H1 (cell line): ENCODE measurements around the gene GNG12. TPM values are rescaled to one million over a fixed set of nuclear protein-coding genes. Genes with fewer than 3 reads are reported as not detected.

Experiments used
- CTCF ChIA-PET: fragments of 300-600 bp; sonication (Branson Sonifier 250); formaldehyde crosslinking; loops from one replicate; lab custom pipeline; 2021; ENCODE audit not compliant: partially characterized antibody; lab: Charles Lee
- POLR2A ChIA-PET: fragments of 300-600 bp; sonication (Branson Sonifier 250); formaldehyde crosslinking; loops from one replicate; lab custom pipeline; 2021; ENCODE audit warnings: inconsistent platforms; ENCODE audit not compliant: partially characterized antibody; lab: Charles Lee
- DNase-seq, 2 experiments: peaks; one replicate each; pipeline versions ENCODE4 v3.0.0 to v3.0.0-alpha.2; 2010 to 2022; ENCODE audit warnings: low spot score in 2 of 2, low read depth in 1 of 2, mixed read lengths in 1 of 2
- FAIRE-seq: peaks from 2 replicates; lab custom pipeline; 2011; peaks lifted over from hg19 to GRCh38; lab: Jason Lieb, UNC
- H2AFZ ChIP-seq: 2 replicates; pipeline ENCODE4 v1.8.1; 2012; ENCODE audit warnings: low read length, inconsistent platforms
- H2AK5ac ChIP-seq: 2 replicates; pipeline ENCODE4 v1.6.1; 2013; ENCODE audit warnings: low read depth, low read length
- H2BK120ac ChIP-seq: replicated peaks from 2 replicates; pipeline ENCODE3; 2013; ENCODE audit warnings: low read depth, low read length, inconsistent platforms
- H2BK12ac ChIP-seq: 2 replicates; pipeline ENCODE4 v1.6.1; 2013; ENCODE audit warnings: low read depth, low read length
- H2BK15ac ChIP-seq: 2 replicates; pipeline ENCODE4 v1.6.1; 2013; ENCODE audit warnings: low read length
- H2BK20ac ChIP-seq: 2 replicates; pipeline ENCODE4 v1.6.1; 2013; ENCODE audit warnings: low read length
- H2BK5ac ChIP-seq: 2 replicates; pipeline ENCODE4 v1.6.1; 2013; ENCODE audit warnings: low read depth, low read length
- H3K14ac ChIP-seq: 2 replicates; pipeline ENCODE4 v1.6.1; 2013; ENCODE audit warnings: inconsistent platforms; ENCODE audit not compliant: insufficient read length
- H3K18ac ChIP-seq: 2 replicates; pipeline ENCODE4 v1.6.1; 2013; ENCODE audit warnings: low read length; ENCODE audit errors: extremely low read depth
- H3K23ac ChIP-seq: 2 replicates; pipeline ENCODE4 v1.6.1; 2013; ENCODE audit warnings: inconsistent platforms; ENCODE audit not compliant: insufficient read length
- H3K23me2 ChIP-seq: 2 replicates; pipeline ENCODE4 v1.6.1; 2013; ENCODE audit warnings: low read depth, low read length
- H3K27ac ChIP-seq: 2 replicates; pipeline ENCODE4 v1.6.1; 2011; ENCODE audit warnings: low read depth, low read length, inconsistent platforms
- H3K27me3 ChIP-seq, 4 experiments: replicated peaks in 1 of 4; 1 replicate in 1 of 4; 2 replicates in 3 of 4; pipeline versions ENCODE4 v1.6.1 to v1.8.1; 2011 to 2013; ENCODE audit warnings: low read length in 3 of 4, mild to moderate bottlenecking in 3 of 4, inconsistent platforms in 2 of 4, mixed read lengths in 2 of 4, moderate library complexity in 1 of 4; ENCODE audit not compliant: control insufficient read depth in 3 of 4, insufficient read depth in 3 of 4; ENCODE audit errors: extremely low read depth in 1 of 4
- H3K36me3 ChIP-seq, 4 experiments: 2 replicates each; pipeline versions ENCODE4 v1.6.1 to v1.8.1; 2011 to 2013; ENCODE audit warnings: mild to moderate bottlenecking in 4 of 4, low read length in 3 of 4, moderate library complexity in 2 of 4, control low read depth in 1 of 4, inconsistent platforms in 1 of 4; ENCODE audit not compliant: insufficient read depth in 4 of 4, control insufficient read depth in 2 of 4
- H3K4ac ChIP-seq: replicated peaks from 2 replicates; pipeline ENCODE3; 2013; ENCODE audit warnings: low read length, low read depth, mixed read lengths, inconsistent platforms; ENCODE audit not compliant: insufficient read length
- H3K4me1 ChIP-seq, 4 experiments: replicated peaks in 1 of 4; 1 replicate in 1 of 4; 2 replicates in 3 of 4; pipeline versions ENCODE4 v1.6.1 to v1.8.1; 2011 to 2013; ENCODE audit warnings: low read length in 3 of 4, inconsistent platforms in 2 of 4, mixed read lengths in 1 of 4; ENCODE audit not compliant: insufficient read depth in 4 of 4, control insufficient read depth in 3 of 4
- H3K4me2 ChIP-seq, 2 experiments: 2 replicates each; pipeline versions ENCODE4 v1.6.1 to v1.8.1; 2011 to 2013; ENCODE audit warnings: low read depth in 2 of 2, low read length in 2 of 2, control low read depth in 1 of 2, inconsistent platforms in 1 of 2, mild to moderate bottlenecking in 1 of 2; ENCODE audit not compliant: insufficient read depth in 1 of 2
- H3K4me3 ChIP-seq, 4 experiments: fragments of 200-600, 300-600 bp in 1 of 4; sonication (generic), shearing (Covaris generic), sonication (Bioruptor Twin) in 1 of 4; 2 replicates each; pipeline versions ENCODE4 v1.5.1 to v1.8.1; 2011 to 2016; ENCODE audit warnings: low read length in 4 of 4, low read depth in 3 of 4, control low read depth in 2 of 4, inconsistent platforms in 2 of 4, mild to moderate bottlenecking in 2 of 4, mixed read lengths in 1 of 4, moderate library complexity in 1 of 4; ENCODE audit not compliant: insufficient read depth in 2 of 4; ENCODE audit errors: extremely low read depth in 1 of 4
- H3K56ac ChIP-seq: replicated peaks from 2 replicates; pipeline ENCODE3; 2013; ENCODE audit warnings: low read depth, mild to moderate bottlenecking, mixed read lengths, low read length, inconsistent platforms; ENCODE audit not compliant: insufficient read length
- H3K79me1 ChIP-seq: 2 replicates; pipeline ENCODE4 v1.6.1; 2013; ENCODE audit warnings: low read depth, low read length, control low read depth
- H3K79me2 ChIP-seq, 2 experiments: 2 replicates each; pipeline versions ENCODE4 v1.6.1 to v1.8.1; 2012 to 2013; ENCODE audit warnings: low read length in 2 of 2, mild to moderate bottlenecking in 2 of 2, inconsistent platforms in 1 of 2; ENCODE audit not compliant: insufficient read depth in 2 of 2, control insufficient read depth in 1 of 2
- H3K9ac ChIP-seq, 4 experiments: replicated peaks in 1 of 4; 1 replicate in 1 of 4; 2 replicates in 3 of 4; pipeline versions ENCODE4 v1.6.1 to v1.8.1; 2011 to 2013; ENCODE audit warnings: low read depth in 3 of 4, low read length in 3 of 4, control low read depth in 2 of 4, mild to moderate bottlenecking in 2 of 4, moderate library complexity in 2 of 4, inconsistent platforms in 1 of 4; ENCODE audit errors: extremely low read depth in 1 of 4
- H3K9me3 ChIP-seq, 2 experiments: 2 replicates each; pipeline versions ENCODE4 v1.6.1 to v1.8.1; 2012 to 2013; ENCODE audit warnings: mild to moderate bottlenecking in 2 of 2, moderate library complexity in 2 of 2, control low read depth in 1 of 2, inconsistent platforms in 1 of 2, low read depth in 1 of 2, low read length in 1 of 2, mixed read lengths in 1 of 2; ENCODE audit not compliant: insufficient read depth in 2 of 2
- H4K20me1 ChIP-seq, 2 experiments: replicated peaks in 1 of 2; 2 replicates each; pipeline versions ENCODE3 to v1.8.1; 2011 to 2013; ENCODE audit warnings: inconsistent platforms in 2 of 2, low read length in 2 of 2, mild to moderate bottlenecking in 1 of 2; ENCODE audit not compliant: insufficient read depth in 2 of 2, control insufficient read depth in 1 of 2
- H4K5ac ChIP-seq: 2 replicates; pipeline ENCODE4 v1.6.1; 2013; ENCODE audit warnings: low read length, low read depth, mixed read lengths, inconsistent platforms; ENCODE audit not compliant: insufficient read length
- H4K8ac ChIP-seq: 2 replicates; pipeline ENCODE4 v1.8.0; 2013; ENCODE audit warnings: mild to moderate bottlenecking, moderate library complexity, low read length, inconsistent platforms; ENCODE audit not compliant: insufficient read depth; ENCODE audit errors: extremely low read depth
- H4K91ac ChIP-seq: replicated peaks from 2 replicates; pipeline ENCODE3; 2013; ENCODE audit warnings: low read length, mixed read lengths, inconsistent platforms; ENCODE audit not compliant: insufficient read length
- KDM5A ChIP-seq: fragments of 200-600 bp; IDR thresholded peaks from 2 replicates; pipeline ENCODE4 v1.7.1; 2012; ENCODE audit warnings: mild to moderate bottlenecking, low read length, inconsistent platforms, mixed read lengths
- NRF1 ChIP-seq: IDR thresholded peaks from 2 replicates; pipeline ENCODE4 v1.6.1; 2011; ENCODE audit warnings: mild to moderate bottlenecking, low read depth, low read length, improper control_type of control experiment
- RXRA ChIP-seq: IDR thresholded peaks from 2 replicates; pipeline ENCODE4 v1.6.1; 2011; ENCODE audit warnings: low read depth, mild to moderate bottlenecking, low read length, moderate library complexity; ENCODE audit not compliant: insufficient read depth
- SIRT6 ChIP-seq: IDR thresholded peaks from one replicate; pipeline ENCODE4 v1.7.1; 2012; ENCODE audit warnings: low read length, inconsistent platforms
- WGBS, 2 experiments: shearing (Covaris generic) in 1 of 2; methylation state at CpG; one replicate each; pipeline versions ENCODE4 v1.1.6 to v1.1.7; 2013 to 2015; ENCODE audit warnings: low lambda C conversion rate in 2 of 2, mixed read lengths in 2 of 2, inconsistent platforms in 1 of 2, low coverage in 1 of 2, missing lambda C conversion rate in 1 of 2; ENCODE audit not compliant: insufficient replicate concordance in 2 of 2, insufficient coverage in 1 of 2, insufficient read length in 1 of 2; ENCODE audit errors: extremely low coverage in 1 of 2, missing lambda C conversion rate in 1 of 2; 5-methylcytosine and 5-hydroxymethylcytosine counted together
- polyA plus RNA-seq, 7 experiments: library from polyadenylated mRNA; depleted of rRNA in 3 of 7; stranded (reverse) in 5 of 7; unstranded in 2 of 7; fragments of >200 nt in 5 of 7; fragments of 200-250 nt in 2 of 7; gene quantifications; 1 replicate in 5 of 7; 2 replicates in 1 of 7; 4 replicates in 1 of 7; pipeline versions ENCODE4 v1.2.1 to v1.2.3, GENCODE V29; 2011 to 2013; ENCODE audit warnings: missing spikeins in 2 of 7, mixed read lengths in 2 of 7
- total RNA-seq: library from RNA; stranded (reverse); fragmentation: NEBNext Ultra II Directional; extraction: Animal tissue kit (Norgen Biotek cat#: 25700); gene quantifications from 2 replicates; pipeline ENCODE4 v1.2.1, GENCODE V29; 2021

The GNG12 gene
- total and polyA plus RNA-seq, 2 of the 8 experiments (the other 6 are each of a cell fraction or from before 2014, with no cell fraction given), result 11.4 to 35.8 TPM

DNA sequence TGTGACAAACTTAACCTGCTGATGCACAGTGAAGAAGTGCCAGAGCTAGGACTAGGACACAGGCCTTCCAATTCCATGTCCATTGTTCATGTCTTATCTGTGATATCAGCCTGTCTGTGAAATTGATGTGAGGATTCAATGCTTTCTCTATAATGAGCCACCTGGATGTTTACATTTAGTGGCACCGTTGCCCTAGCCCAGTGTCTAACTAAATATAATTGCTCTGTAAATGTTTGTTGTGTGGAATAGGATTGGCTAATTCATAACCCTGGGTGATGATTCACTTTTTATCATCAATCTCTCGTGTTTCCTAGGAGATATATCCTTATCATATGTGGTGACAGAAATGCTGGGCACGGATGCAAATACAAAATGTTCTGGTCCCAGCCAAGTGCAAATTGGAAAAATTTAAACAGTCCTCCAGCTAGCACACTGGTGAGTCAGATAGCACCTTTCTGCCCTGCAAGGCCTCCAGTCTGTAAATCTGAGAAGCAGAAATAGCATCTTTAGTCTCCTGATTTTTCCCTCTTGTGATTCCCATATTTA lies 46.9 kb upstream of the GNG12 start:
- no peak overlapping the region for H2BK15ac ChIP-seq
- no peak overlapping the region for H4K5ac ChIP-seq
- no peak overlapping the region for H3K56ac ChIP-seq
- no peak overlapping the region for H2BK120ac ChIP-seq
- H3K14ac ChIP-seq, result no peak overlapping the region
- H2AFZ ChIP-seq, result no peak overlapping the region
- H3K27ac ChIP-seq, result no peak overlapping the region
- H3K23me2 ChIP-seq, result no peaks in the 10 kb centered on the region
- no peaks in the 10 kb centered on the region for H3K27me3 ChIP-seq
- no peak overlapping the region for H2BK12ac ChIP-seq
- H3K4me3 ChIP-seq, result no peak overlapping the region
- H3K79me1 ChIP-seq, result no peaks in the 10 kb centered on the region
- WGBS, 2 experiments, result 90% methylated on average over 3 of the region's 3 CpGs; no CpG with 5 or more reads in 1 of the 2 experiments
- no peak overlapping the region for H2AK5ac ChIP-seq
- DNase-seq (no peak), FAIRE-seq (no peak)
- no peaks in the 10 kb centered on the region for H3K36me3 ChIP-seq
- H2BK5ac ChIP-seq, result no peak overlapping the region
- no peak overlapping the region for H3K4ac ChIP-seq
- H3K79me2 ChIP-seq, result no peaks in the 10 kb centered on the region
- H4K8ac ChIP-seq, result no peak overlapping the region
- CTCF ChIA-PET, result interaction anchor here (0.6 kb wide), 1 partner anchor 86 kb away, joined by 3 read pairs; no protein-coding TSS in a partner anchor
- H3K4me1 ChIP-seq, result no peaks in the 10 kb centered on the region
- no peak overlapping the region for H3K9ac ChIP-seq
- H4K91ac ChIP-seq, result no peak overlapping the region
- H2BK20ac ChIP-seq, result no peak overlapping the region
- no peak overlapping the region for H3K4me2 ChIP-seq
- POLR2A ChIA-PET, result no interaction called here
- H3K18ac ChIP-seq, result no peak overlapping the region
- no peaks in the 10 kb centered on the region for H4K20me1 ChIP-seq
- H3K23ac ChIP-seq, result no peak overlapping the region
- no peaks in the 10 kb centered on the region for H3K9me3 ChIP-seq
- TF ChIP-seq NRF1 (no peak), RXRA (no peak), KDM5A (no peak), SIRT6 (no peak)
